ENCODE results near the gene RHBDL1.

The RHBDL1 gene

GRCh38 chr16:637081-638018 lies 38.1 kb upstream of the RHBDL1 start:
- peak; percentile 98 for DNase-seq (ENCODE audit: low spot score)

GRCh38 chr16:638034-638543 lies 37.4 kb upstream of the RHBDL1 start:
- DNase-seq (ENCODE audit: low spot score): no peak

- no peak for DNase-seq (ENCODE audit: low spot score)
Observed at GRCh38 chr16:638836-639235, 36.6 kb upstream of the RHBDL1 start.

GRCh38 chr16:640614-641013 lies 34.9 kb upstream of the RHBDL1 start:
- DNase-seq (ENCODE audit: low spot score): no peak

GRCh38 chr16:641326-642188 lies 33.9 kb upstream of the RHBDL1 start, which contains the start of gene MCRIP2:
Gene MCRIP2, plus strand, starts transcription at chr16:641828. Its CDS starts 164 bp downstream, at chr16:641992.
- peak; percentile 94 for DNase-seq (ENCODE audit: low spot score)

- peak; percentile 83 for DNase-seq (ENCODE audit: low spot score)
Observed at GRCh38 chr16:642189-643049, 33.1 kb upstream of the RHBDL1 start.

- no peak for DNase-seq (ENCODE audit: low spot score)
Observed at GRCh38 chr16:643050-643368, 32.5 kb upstream of the RHBDL1 start.

- no peak for DNase-seq (ENCODE audit: low spot score)
Observed at GRCh38 chr16:644556-644955, 30.9 kb upstream of the RHBDL1 start.

GRCh38 chr16:645852-646678 lies 29.4 kb upstream of the RHBDL1 start:
- DNase-seq (ENCODE audit: low spot score): peak; percentile 93

- DNase-seq (ENCODE audit: low spot score): no peak
Observed at GRCh38 chr16:646679-647172, 28.7 kb upstream of the RHBDL1 start.

- DNase-seq (ENCODE audit: low spot score): no peak
Observed at GRCh38 chr16:647173-647902, 28.1 kb upstream of the RHBDL1 start.

GRCh38 chr16:648071-648780 lies 27.2 kb upstream of the RHBDL1 start:
- DNase-seq (ENCODE audit: low spot score): no peak

GRCh38 chr16:648781-649589 lies 26.5 kb upstream of the RHBDL1 start, which contains the start of gene WDR90:
Gene WDR90, plus strand, starts transcription at chr16:649365. Its CDS starts 52 bp downstream, at chr16:649417.
- DNase-seq (ENCODE audit: low spot score): peak; percentile 98

- no peak for DNase-seq (ENCODE audit: low spot score)
Observed at GRCh38 chr16:649631-650030, 25.8 kb upstream of the RHBDL1 start.

GRCh38 chr16:651844-652243 lies 23.6 kb upstream of the RHBDL1 start:
- DNase-seq (ENCODE audit: low spot score): no peak

GRCh38 chr16:652454-653305 lies 22.8 kb upstream of the RHBDL1 start:
- no peak for DNase-seq (ENCODE audit: low spot score)

GRCh38 chr16:654034-654433 lies 21.4 kb upstream of the RHBDL1 start:
- DNase-seq (ENCODE audit: low spot score): no peak
